GM23338 (cell line): ENCODE results near the gene CYSRT1. TPM values are rescaled to one million over a fixed set of nuclear protein-coding genes. Genes with fewer than 3 reads are reported as not detected.

Source experiments
- ATAC-seq: fragments of 200-7000 bp; cut with Tn5 transposase; 3 replicates; pipeline ENCODE4 v1.9.1; 2020
- DNase-seq: peaks from one replicate; pipeline ENCODE4 v3.0.0-alpha.2; 2015; ENCODE audit warnings: low spot score
- H2AFZ ChIP-seq: fragments of 200-600 bp; sonication (generic); 2 replicates; pipeline ENCODE4 v1.8.0; 2016; ENCODE audit warnings: antibody characterized with exemption, mild to moderate bottlenecking, moderate library complexity
- H3F3A ChIP-seq: fragments of 200-600 bp; sonication (generic); replicated peaks from 2 replicates; pipeline ENCODE4 v1.8.0; 2017; ENCODE audit warnings: antibody characterized with exemption, mixed run types, low read depth
- H3K27ac ChIP-seq: fragments of 200-600 bp; sonication (generic); 2 replicates; pipeline ENCODE4 v1.6.1; 2016; ENCODE audit warnings: low read depth
- H3K27me3 ChIP-seq: fragments of 200-600 bp; sonication (generic); 2 replicates; pipeline ENCODE4 v1.8.0; 2016; ENCODE audit warnings: mild to moderate bottlenecking, mixed run types, moderate library complexity; ENCODE audit not compliant: insufficient read depth
- H3K36me3 ChIP-seq: fragments of 200-600 bp; sonication (generic); 2 replicates; pipeline ENCODE4 v1.8.0; 2016; ENCODE audit warnings: mild to moderate bottlenecking; ENCODE audit not compliant: insufficient read depth
- H3K4me1 ChIP-seq: fragments of 200-600 bp; sonication (generic); 2 replicates; pipeline ENCODE4 v1.8.0; 2016; ENCODE audit warnings: mild to moderate bottlenecking, moderate library complexity; ENCODE audit not compliant: insufficient read depth
- H3K4me2 ChIP-seq: fragments of 200-600 bp; sonication (generic); 2 replicates; pipeline ENCODE4 v1.7.1; 2017; ENCODE audit warnings: mixed run types
- H3K4me3 ChIP-seq: fragments of 200-600 bp; sonication (generic); 2 replicates; pipeline ENCODE4 v1.6.1; 2016; ENCODE audit warnings: mixed run types
- H3K79me2 ChIP-seq: fragments of 200-600 bp; sonication (generic); replicated peaks from 2 replicates; pipeline ENCODE4 v1.8.0; 2017; ENCODE audit warnings: mild to moderate bottlenecking; ENCODE audit not compliant: insufficient read depth
- H3K9me2 ChIP-seq: fragments of 200-600 bp; sonication (generic); 2 replicates; pipeline ENCODE4 v1.8.0; 2017; ENCODE audit not compliant: insufficient read depth
- H4K20me1 ChIP-seq: fragments of 200-600 bp; sonication (generic); replicated peaks from 2 replicates; pipeline ENCODE4 v1.8.0; 2017; ENCODE audit warnings: mild to moderate bottlenecking; ENCODE audit not compliant: insufficient read depth
- H3K27ac Mint-ChIP-seq: 2 replicates; pipeline ENCODE4 v1.8.0; 2020; ENCODE audit warnings: inconsistent platforms, mild to moderate bottlenecking, moderate library complexity, mixed read lengths
- H3K27me3 Mint-ChIP-seq: 3 replicates; pipeline ENCODE4 v1.8.0; 2022; ENCODE audit warnings: low read depth, mild to moderate bottlenecking, moderate library complexity, mixed read lengths, inconsistent platforms; ENCODE audit not compliant: insufficient read depth, poor library complexity
- H3K36me3 Mint-ChIP-seq: 3 replicates; pipeline ENCODE4 v1.8.0; 2021; ENCODE audit warnings: low read depth, mild to moderate bottlenecking, inconsistent platforms, moderate library complexity, mixed read lengths
- H3K4me1 Mint-ChIP-seq: 3 replicates; pipeline ENCODE4 v1.8.0; 2020; ENCODE audit warnings: mild to moderate bottlenecking, inconsistent platforms, mixed read lengths
- H3K4me3 Mint-ChIP-seq: 3 replicates; pipeline ENCODE4 v1.8.0; 2021; ENCODE audit warnings: moderate library complexity, mild to moderate bottlenecking, inconsistent platforms, mixed read lengths
- H3K9me3 Mint-ChIP-seq: 3 replicates; pipeline ENCODE4 v1.8.0; 2020; ENCODE audit warnings: moderate library complexity, mild to moderate bottlenecking, inconsistent platforms, mixed read lengths
- CREB1 ChIP-seq: fragments of 250-450 bp; sonication (Bioruptor Pico); IDR thresholded peaks from 2 replicates; pipeline ENCODE4 v1.5.0; 2020; ENCODE audit warnings: low read depth, mild to moderate bottlenecking, moderate library complexity
- CTCF ChIP-seq, 2 experiments: fragments of 200-600 bp in 1 of 2; sonication (generic) in 1 of 2; conservative IDR thresholded peaks; 2 replicates each; pipeline versions ENCODE4 v1.5.1 to v1.6.1; 2016 to 2017; ENCODE audit warnings: antibody characterized with exemption in 2 of 2, low read depth in 2 of 2, mild to moderate bottlenecking in 2 of 2, moderate library complexity in 1 of 2
- ETS1 ChIP-seq: IDR thresholded peaks from 2 replicates; pipeline ENCODE4 v1.6.1; 2016; ENCODE audit warnings: antibody characterized with exemption
- JUNB ChIP-seq: IDR thresholded peaks from one replicate; pipeline ENCODE4 v1.6.1; 2016; ENCODE audit warnings: antibody characterized with exemption; ENCODE audit not compliant: unreplicated experiment
- NANOG ChIP-seq: IDR thresholded peaks from 2 replicates; pipeline ENCODE4 v1.6.1; 2016; ENCODE audit warnings: antibody characterized with exemption, borderline replicate concordance
- POLR2AphosphoS5 ChIP-seq: IDR thresholded peaks from 2 replicates; pipeline ENCODE4 v1.6.1; 2016; ENCODE audit warnings: antibody characterized with exemption, low read depth
- STAT1 ChIP-seq: IDR thresholded peaks from one replicate; pipeline ENCODE4 v1.6.1; 2016; ENCODE audit warnings: antibody characterized with exemption; ENCODE audit not compliant: unreplicated experiment
- polyA plus RNA-seq: library from polyadenylated mRNA; unstranded; fragments of >200 nt; fragmentation: Nextera tagmentation; extraction: Ambion mirVana; gene quantifications from 2 replicates; pipeline ENCODE4 v1.2.1, GENCODE V29; 2016
- total RNA-seq: library from RNA; depleted of rRNA; stranded (reverse); fragments of >200 nt; shearing (Covaris generic); gene quantifications from 2 replicates; pipeline ENCODE4 v1.2.3, GENCODE V29; 2014
- TF ChIP-seq, protein P1 (sequence below): IDR thresholded peaks from one replicate; pipeline ENCODE4 v1.6.1; 2018; ENCODE audit warnings: antibody characterized with exemption; ENCODE audit not compliant: unreplicated experiment

CYSRT1 gene
- total and polyA plus RNA-seq, 2 experiments from 2014 or later = 2.0 to 3.2 TPM

DNA sequence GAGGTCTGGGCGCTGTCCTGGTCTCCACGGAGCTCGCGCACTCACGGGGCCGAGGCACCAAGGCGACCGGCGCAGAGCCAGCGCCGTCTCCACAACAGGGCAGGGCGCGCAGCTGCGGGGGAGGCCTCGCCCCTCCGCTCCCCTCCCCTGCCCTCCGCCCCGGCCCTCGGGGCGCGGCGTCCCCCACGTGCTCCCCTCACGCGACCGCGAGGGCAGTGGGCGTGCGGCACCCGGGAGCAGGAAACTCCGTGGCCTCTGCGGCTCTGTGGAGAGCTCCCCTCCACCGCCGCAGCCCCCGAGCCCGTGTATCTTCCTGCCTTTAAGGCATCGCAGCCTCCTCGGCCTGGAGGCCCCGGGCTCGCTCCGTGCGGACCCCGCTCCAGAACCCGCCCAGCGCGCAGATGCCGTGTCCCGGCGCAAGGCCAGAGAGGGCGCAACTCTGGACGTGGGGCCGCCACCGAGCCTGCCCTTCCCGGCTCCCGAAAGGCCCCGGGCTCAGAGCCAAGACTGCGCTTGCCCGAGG is 15.4 kb downstream of the CYSRT1 start:
- Histone ChIP-seq H3F3A (0 out of 2 replicates have a peak, but pooled peaks cover 29% of the 10 kb centered on the region), H3K79me2 (peaks cover 29% of the 10 kb centered on the region), H3K4me1 (peaks cover 27% of the 10 kb centered on the region; the same call in 1 of the 2 replicates), H3K36me3 (no peaks in the 10 kb centered on the region), H3K4me2 (peak overlapping the region; percentile 99), H3K9me2 (no peaks in the 10 kb centered on the region), H4K20me1 (peaks cover 16% of the 10 kb centered on the region), H2AFZ (peak overlapping the region; percentile 47), H3K4me3 (peak overlapping the region; percentile 87), H3K27me3 (no peaks in the 10 kb centered on the region), H3K27ac (0 out of 2 replicates have a peak overlapping the region, but pooled peaks have one; percentile 66)
- TF ChIP-seq CTCF (conservative IDR thresholded peaks at IDR 0.05; ENCODE audit: low read depth in 2 of 2) (peak in 1 of 2 experiments; percentile 16; a peak in 1 of 4 replicates), JUNB (no peak)
- DNase-seq (no peak), ATAC-seq (peak; percentile 7)
- Mint-ChIP-seq H3K36me3 (peaks cover 31% of the 10 kb centered on the region), H3K4me3 (peak overlapping the region; percentile 81; the same call in 2 of the 3 replicates), H3K27ac (no peak overlapping the region), H3K9me3 (no peaks in the 10 kb centered on the region), H3K4me1 (peaks cover 37% of the 10 kb centered on the region), H3K27me3 (peaks cover 25% of the 10 kb centered on the region)

DNA sequence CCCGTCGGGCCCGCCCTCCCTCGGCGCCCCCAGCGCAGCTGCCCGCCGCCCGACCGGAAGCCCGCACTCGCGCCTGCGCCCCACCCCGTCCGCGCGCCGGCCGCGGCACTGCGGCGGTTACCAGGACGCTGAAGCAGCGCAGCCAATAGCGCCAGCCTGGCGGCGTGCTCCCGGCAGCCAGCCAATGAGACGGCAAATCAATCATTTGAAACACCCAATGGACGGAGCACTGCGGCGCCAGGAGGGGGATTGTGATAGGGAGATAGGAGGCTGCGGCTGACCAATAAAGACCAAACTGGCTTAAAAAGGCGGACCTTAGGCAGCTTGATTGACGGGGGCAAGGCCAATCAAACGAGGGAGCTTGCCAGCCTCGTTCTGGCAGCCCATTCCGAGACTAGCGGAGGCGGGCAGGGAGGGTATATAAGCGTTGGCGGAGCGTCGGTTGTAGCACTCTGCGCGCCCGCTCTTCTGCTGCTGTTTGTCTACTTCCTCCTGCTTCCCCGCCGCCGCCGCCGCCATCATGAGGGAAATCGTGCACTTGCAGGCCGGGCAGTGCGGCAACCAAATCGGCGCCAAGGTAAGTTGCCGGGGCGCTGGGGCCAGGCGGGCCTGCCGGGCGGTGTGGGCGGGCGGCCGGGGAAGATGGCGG is 16.0 kb downstream of the CYSRT1 start, which contains the start of gene TUBB4B:
TSS of gene TUBB4B (plus strand) at position 447 of the 649 bp plus-strand sequence. CDS start at position 521, 74 bp downstream.
- Mint-ChIP-seq H3K9me3 (no peaks in the 10 kb centered on the region), H3K27ac (peak within 1 kb of the TSS; percentile 89), H3K36me3 (peaks cover 31% of the 10 kb centered on the region), H3K4me3 (peak within 1 kb of the TSS; percentile 86), H3K4me1 (peaks cover 39% of the 10 kb centered on the region), H3K27me3 (peaks cover 28% of the 10 kb centered on the region)
- Histone ChIP-seq H3K27ac (peak within 1 kb of the TSS; percentile 66; the same call in 1 of the 2 replicates), H2AFZ (peak within 1 kb of the TSS; percentile 47), H3K4me2 (peak within 1 kb of the TSS; percentile 99), H3K27me3 (no peaks in the 10 kb centered on the region), H4K20me1 (peaks cover 16% of the 10 kb centered on the region), H3K4me1 (peaks cover 27% of the 10 kb centered on the region; the same call in 1 of the 2 replicates), H3K79me2 (peaks cover 29% of the 10 kb centered on the region), H3F3A (0 out of 2 replicates have a peak, but pooled peaks cover 29% of the 10 kb centered on the region), H3K9me2 (no peaks in the 10 kb centered on the region), H3K4me3 (peak within 1 kb of the TSS; percentile 89), H3K36me3 (no peaks in the 10 kb centered on the region)
- no peak for TF ChIP-seq STAT1
- no peak for TF ChIP-seq NANOG
- TF ChIP-seq, protein P1, sequence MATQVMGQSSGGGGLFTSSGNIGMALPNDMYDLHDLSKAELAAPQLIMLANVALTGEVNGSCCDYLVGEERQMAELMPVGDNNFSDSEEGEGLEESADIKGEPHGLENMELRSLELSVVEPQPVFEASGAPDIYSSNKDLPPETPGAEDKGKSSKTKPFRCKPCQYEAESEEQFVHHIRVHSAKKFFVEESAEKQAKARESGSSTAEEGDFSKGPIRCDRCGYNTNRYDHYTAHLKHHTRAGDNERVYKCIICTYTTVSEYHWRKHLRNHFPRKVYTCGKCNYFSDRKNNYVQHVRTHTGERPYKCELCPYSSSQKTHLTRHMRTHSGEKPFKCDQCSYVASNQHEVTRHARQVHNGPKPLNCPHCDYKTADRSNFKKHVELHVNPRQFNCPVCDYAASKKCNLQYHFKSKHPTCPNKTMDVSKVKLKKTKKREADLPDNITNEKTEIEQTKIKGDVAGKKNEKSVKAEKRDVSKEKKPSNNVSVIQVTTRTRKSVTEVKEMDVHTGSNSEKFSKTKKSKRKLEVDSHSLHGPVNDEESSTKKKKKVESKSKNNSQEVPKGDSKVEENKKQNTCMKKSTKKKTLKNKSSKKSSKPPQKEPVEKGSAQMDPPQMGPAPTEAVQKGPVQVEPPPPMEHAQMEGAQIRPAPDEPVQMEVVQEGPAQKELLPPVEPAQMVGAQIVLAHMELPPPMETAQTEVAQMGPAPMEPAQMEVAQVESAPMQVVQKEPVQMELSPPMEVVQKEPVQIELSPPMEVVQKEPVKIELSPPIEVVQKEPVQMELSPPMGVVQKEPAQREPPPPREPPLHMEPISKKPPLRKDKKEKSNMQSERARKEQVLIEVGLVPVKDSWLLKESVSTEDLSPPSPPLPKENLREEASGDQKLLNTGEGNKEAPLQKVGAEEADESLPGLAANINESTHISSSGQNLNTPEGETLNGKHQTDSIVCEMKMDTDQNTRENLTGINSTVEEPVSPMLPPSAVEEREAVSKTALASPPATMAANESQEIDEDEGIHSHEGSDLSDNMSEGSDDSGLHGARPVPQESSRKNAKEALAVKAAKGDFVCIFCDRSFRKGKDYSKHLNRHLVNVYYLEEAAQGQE = no peak
- no peak for TF ChIP-seq JUNB
- peak; percentile 9; the same call in 1 of the 2 replicates for TF ChIP-seq CREB1 (CRISPR knock-in tag)
- peak; percentile 100 for TF ChIP-seq POLR2AphosphoS5
- peak; percentile 44; the same call in 1 of the 2 replicates for TF ChIP-seq ETS1
- DNase-seq = peak; percentile 99
- ATAC-seq = peak; percentile 68
